NCI-H2081 (cell line): ENCODE results near the gene SMIM32.
A peak's percentile ranks its signal among the peaks of the same experiment; 100 is the strongest.

Experiments
- DNase-seq, 2 experiments: peaks; one replicate each; lab custom pipeline; 2025; lab: John Stamatoyannopoulos, UW

Gene SMIM32

DNA sequence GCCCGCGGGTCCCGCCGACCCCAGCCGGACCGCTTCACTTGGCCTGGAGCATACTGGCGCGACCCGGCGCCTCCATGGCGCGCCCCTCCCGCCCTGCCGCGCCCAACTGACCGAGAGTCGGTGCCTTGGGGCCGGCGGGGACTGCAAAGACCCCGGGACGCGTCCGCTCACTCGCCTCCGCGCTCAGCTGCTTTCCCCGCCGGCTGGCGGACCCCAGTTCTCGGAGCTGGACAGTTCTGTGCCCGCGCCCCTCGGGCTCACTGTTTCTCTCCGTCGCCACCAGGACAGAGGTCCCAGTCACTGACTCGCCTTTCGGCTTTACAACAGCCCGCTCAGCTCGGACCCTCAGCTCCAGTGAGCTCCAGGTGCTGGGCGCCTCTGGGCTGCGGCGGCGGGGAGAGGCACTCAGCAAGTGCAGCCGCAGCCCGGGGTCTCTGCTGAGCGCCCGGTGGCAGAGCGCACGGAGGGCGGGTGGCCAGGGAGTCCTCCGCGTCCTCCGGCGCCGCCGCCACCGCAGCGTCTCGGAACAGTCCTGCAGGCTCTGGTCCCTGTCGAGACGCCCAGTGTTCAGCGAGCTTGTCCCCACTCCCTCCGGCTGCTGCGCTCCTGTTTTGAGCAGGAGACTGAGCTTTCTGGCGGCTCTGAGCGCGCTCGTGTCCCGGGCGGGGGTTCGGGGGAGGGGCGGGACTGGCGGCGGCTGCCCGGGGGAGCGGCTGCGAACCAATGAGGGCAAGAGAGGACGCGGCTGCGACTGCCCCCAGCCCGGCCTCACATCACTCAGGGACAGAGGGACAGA lies at the start of gene SMIM32:
SMIM32 (minus strand) TSS at position 637 of the 796 bp plus-strand sequence. CDS start 638 bp downstream, outside the sequence.
- peak in 1 of 2 experiments; percentile 29 for DNase-seq

- no peak for DNase-seq
Observed at GRCh38 chr5:136242611-136243010, 49.6 kb upstream of the SMIM32 start.

GRCh38 chr5:136242136-136242535 lies 49.2 kb upstream of the SMIM32 start:
- DNase-seq = no peak

DNA sequence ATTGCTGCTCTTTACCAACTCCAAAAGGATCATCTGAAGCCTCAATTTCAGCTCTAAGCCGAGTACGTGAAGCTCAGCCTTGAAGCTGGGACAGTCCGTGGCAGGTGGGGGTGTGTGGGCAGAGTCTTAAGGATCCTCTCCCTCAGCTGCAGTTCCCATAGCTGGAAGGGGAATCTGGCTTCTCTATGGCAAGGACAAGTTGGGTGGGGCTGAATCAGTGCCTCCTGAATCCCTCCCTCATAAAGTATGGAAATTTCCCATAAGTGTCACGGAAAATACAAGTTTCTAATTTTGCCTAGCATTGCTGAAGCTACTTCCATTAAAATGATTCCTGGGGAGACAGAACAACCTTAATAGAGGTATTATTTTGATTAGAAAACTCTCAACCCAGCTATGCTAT lies 47.9 kb upstream of the SMIM32 start:
- DNase-seq = no peak

DNA sequence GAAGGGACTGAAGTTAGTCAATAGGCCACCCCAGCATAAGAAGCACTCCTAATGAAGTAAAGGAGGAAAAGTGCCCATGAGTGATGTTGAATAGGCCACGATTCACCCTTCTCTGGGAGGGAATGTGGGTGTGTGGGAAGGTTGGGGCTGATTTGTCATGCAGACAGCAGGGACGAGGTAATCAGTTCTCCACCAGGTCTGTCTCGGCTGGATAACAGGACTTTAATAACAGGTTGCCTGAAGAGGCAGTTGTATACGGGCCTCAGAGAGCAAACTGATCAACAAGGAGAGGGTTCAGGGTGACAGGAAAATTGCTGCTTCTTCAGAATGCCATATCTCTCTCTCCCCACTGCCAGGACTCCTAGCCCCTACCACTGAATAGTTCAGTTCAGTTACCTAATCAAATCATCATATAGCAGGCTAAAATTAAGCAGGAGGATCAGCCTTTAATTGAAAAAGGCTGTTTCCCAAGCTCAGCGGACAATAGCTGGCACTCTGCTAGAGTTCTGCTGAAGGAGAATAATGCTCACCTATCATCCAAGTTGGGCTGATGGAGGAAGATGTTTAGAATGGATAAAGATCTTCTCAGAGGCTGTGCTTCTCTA lies 43.6 kb upstream of the SMIM32 start:
- no peak for DNase-seq

GRCh38 chr5:136235321-136235720 lies 42.4 kb upstream of the SMIM32 start:
- DNase-seq = no peak

DNA sequence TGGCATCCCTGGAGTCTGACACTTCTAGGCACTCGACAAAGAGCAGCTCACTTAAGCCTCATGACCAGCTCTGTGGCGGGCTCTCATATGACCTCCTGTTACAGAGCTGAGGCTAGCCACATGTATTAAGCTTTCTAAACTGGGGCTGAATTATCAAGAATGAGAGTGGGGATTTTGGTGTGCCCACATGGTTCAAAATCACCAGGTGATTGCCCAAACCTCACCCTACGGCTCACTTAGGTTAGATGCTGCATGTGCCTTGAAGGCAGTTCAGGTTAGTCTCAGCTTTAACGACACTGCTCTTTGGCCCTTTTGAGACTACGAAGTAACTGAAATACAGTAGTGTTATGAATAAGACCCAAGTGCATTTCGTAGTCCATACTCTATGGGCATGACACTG lies 39.4 kb upstream of the SMIM32 start:
- DNase-seq = no peak

DNA sequence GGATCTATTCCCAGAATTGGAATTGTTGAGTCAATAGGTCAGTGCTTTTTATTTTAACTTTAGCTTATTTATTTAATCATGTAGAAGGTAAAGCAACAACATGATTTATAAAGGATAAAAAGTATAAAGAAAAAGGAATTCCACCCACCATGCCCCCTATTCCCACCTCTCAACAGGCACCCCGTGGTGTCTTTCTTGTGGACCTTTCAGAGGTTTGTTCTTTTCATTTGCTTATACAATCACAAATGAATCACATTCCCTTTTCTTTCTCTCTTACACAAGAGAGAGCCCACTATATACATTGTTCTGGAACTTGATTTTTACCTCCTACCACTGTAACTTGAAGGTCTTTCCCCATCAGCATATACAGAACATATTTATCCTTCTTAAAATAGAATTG lies 37.2 kb upstream of the SMIM32 start:
- no peak for DNase-seq

- DNase-seq = no peak
Observed at GRCh38 chr5:136228136-136228757, 35.3 kb upstream of the SMIM32 start.

DNA sequence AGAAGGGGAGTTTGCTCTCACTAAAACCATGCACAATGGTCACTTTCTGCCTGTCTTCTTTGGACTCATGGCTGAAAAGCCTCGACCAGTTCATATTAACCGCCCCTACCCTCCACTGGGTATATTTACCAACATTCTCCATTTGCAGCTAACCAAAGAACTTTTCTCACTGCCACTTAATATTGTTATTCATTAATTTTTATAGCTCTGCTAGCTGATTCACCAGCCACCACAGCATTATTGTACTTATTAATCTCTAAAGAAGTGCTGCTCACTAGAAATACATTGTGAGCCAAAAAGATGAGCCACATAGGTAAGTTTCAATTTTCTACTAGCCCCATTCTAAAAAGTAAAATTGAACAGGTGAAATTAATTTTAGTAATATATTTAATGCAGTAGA lies 33.4 kb upstream of the SMIM32 start:
- DNase-seq = no peak

GRCh38 chr5:136225796-136226195 lies 32.8 kb upstream of the SMIM32 start:
- no peak for DNase-seq

DNA sequence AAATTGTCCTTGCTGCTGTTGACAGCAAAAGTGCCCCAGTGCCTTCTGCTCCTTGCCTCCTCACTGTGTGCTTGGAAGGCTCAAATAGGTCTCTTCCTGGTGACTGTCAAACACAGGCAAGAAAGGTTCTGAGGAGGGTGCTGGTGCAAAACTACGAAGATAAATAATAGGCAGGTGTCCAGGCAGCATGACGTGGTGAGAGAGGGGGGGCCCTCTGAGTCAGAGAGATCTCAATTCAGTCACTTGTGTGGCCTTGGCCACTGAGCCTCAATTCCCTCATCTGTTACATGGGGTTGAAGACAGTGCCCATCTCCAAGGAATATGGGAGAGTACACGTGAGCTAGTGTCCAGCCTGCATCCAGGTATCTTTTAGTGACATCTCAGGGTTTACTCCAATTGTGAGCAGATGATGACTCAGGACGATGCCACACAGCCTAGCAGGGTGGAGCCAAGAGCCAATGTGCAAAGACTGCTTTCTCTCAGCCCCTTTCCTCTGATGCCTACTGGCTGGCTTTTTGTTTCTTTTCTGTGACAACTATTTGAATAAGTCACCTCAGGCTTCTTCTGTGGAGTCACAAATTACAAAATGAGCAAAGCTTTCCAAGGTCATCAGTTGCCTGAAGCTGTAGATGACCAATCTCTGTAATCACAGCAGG lies 29.7 kb upstream of the SMIM32 start:
- no peak for DNase-seq

- no peak for DNase-seq
Observed at GRCh38 chr5:136221340-136221739, 28.4 kb upstream of the SMIM32 start.

GRCh38 chr5:136216230-136216629 lies 23.3 kb upstream of the SMIM32 start:
- no peak for DNase-seq

GRCh38 chr5:136215812-136216211 lies 22.9 kb upstream of the SMIM32 start:
- no peak for DNase-seq

DNA sequence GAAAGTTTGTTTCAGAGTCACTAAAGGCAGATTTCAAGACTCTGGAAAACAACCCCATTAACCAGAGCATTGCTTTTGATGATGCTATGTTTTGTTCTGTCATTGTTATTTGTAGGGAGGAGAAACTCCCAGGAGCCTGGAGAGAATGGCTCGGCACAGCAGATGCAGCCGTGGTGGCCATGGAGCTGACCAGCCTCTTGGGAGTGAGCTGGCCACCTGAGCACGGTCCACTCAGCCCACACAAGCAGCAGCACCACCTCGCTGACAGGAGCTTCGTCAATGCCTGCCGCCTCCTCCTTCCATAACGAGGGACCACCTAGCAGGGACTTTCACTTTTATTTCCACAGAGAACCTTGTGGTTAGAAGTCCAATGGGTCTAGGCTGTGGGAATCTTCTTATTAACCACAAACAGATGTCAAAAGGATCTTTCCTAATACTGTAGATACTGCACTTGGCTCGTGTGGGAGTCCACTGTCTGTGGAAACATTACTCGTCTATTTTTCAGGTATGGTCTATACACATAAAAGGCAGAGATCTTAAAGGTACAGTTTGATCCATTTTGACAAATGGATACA lies 21.0 kb upstream of the SMIM32 start:
- DNase-seq = no peak

GRCh38 chr5:136212252-136212721 lies 19.3 kb upstream of the SMIM32 start:
- peak; percentile 29 to 47 for DNase-seq

DNA sequence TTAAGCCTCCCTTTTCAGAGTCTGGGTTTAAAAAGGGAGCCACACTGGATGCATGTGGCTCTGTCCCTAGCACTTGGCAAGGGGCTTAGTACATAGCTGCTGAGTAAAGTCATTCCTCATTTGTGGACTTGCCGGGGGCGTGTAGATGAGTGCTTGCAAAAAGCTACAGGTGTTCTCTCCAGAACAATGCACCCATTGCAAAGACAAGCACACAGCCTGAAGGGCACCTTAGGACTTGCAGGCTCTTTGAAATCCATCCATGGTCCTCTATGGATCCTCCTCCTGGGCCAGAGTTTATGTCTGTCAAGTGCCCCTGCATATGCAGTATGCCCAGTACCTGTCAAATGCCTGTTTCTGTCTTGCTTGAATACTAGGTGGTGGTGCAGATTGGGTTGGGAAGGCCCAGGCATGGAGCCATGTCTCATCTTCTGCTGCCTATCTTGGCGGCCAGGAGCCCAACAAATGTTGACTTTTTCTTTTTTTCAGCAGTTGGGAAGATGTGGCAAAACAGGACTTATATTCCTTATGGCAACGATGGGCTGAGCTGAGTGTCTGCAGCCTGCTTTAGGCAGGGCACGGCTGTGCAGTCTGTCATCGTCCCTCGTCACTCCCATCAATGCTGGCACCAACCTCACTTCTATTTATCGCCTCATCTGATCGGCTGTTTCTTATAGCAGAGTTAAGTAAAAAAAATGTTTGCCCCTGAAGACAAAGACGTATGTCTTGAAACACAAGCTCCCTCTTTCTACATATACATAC lies 18.5 kb upstream of the SMIM32 start:
- DNase-seq = no peak

GRCh38 chr5:136210259-136210658 lies 17.3 kb upstream of the SMIM32 start:
- no peak for DNase-seq

GRCh38 chr5:136209346-136209910 lies 16.5 kb upstream of the SMIM32 start:
- DNase-seq = no peak

- DNase-seq = no peak
Observed at GRCh38 chr5:136208916-136209315, 16.0 kb upstream of the SMIM32 start.
